DMS79 (cell line): ENCODE measurements around the gene CPM.

Experiments used
- DNase-seq: peaks from one replicate; lab custom pipeline; 2025; lab: John Stamatoyannopoulos, UW

Gene CPM

GRCh38 chr12:68956466-68956865, 23.5 kb upstream of the CPM start:
- DNase-seq, result no peak

DNA sequence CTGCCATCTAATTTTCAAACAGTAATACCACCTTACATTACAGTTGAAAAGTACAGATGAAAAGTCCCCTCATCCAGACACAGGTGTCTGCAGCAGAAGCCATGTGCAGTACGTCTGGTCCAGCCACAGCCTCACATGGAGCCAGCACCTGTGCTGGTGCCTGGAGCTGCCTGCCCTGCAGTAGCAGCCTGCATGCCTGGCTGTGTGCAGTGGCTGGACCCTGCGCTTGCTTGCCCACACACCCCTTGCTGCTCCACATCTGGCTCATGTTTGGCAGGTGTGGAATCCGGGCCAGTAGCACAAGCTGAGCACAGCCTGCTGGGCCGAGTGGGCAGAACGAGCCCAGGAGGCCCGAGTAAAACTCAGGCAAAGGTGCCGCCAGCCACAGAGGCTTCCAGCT, 21.8 kb upstream of the CPM start:
- DNase-seq, result no peak

GRCh38 chr12:68953536-68953935, 20.6 kb upstream of the CPM start:
- no peak for DNase-seq

- DNase-seq, result no peak
These were observed 18.7 kb upstream of the CPM start for GRCh38 chr12:68951652-68952051.

DNA sequence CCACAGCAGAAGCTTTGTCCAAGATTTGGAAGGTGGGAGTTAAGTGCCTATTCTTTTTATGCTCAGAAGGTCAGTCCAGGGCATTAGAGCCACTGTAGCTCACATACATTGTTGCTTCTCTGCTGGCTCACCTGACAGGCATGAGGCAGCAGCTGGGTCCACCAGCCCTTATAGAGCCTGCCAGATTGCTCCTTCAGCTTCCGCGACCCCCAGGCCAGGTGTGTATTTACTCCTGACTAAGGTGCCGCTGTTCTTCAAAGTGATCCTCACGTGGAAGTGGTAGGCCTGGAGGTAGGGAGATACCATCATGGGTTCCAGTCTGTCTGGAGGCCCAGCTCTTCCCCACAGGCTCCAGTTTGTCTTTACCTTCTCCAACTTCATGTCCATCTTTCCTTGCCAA, 17.5 kb upstream of the CPM start:
- DNase-seq, result no peak

DNA sequence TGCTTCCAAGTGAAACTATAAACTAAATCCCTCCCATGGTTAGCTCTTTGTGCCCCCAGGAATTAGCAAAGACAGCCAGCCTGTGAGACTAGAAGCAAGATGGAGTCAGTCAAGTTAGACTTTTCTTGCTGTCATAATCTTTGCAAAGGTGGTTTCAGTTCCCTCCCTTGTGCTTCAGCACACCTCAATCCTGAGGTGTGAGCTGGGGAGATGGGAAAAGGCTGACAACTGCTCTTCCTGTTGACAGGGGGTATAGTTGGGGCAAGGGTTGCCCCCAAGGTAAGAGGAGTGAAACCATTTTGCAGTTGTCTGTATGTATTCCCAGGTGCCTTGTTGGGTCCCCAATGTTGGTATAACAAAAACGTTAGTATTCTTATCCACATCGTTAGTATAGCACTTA, 12.3 kb upstream of the CPM start:
- no peak for DNase-seq

DNA sequence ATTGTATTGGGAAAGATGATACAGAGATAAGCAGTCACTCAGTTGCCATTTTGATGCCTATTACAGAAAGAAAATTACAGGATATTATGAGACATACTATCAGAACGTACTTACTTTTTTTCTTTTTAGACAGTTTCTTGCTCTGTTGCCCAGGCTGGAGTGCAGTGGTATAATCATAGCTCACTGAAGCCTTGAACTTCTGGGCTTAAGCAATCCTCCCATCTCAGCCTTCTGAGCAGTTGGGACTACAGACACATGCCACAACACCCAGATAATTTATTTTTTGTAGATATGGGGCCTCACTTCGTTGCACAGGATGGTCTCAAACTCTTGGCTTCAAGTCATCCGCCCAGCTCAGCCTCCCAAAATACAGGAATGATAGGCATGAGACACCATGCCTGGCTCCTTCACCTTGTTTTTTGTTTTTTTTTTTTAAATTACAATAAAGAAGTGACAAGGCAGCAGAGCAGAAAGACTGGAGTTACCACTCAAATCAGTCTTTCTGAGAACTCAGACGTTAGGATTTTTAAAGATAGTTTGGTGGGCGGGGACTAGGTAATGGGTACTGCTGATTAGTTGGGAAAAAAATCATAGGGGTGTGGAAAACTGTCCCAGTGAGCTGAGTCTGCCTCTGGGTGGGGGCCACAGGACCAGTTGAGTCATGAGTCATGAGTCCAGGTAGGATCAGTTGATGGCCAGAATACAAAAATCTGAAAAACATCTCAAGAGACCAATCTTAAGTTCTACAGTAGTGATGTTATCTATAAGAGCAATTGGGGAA, 11.5 kb upstream of the CPM start:
- no peak for DNase-seq

- no peak for DNase-seq
These were observed 10.9 kb upstream of the CPM start for GRCh38 chr12:68943848-68944247.

GRCh38 chr12:68940731-68941130, 7.8 kb upstream of the CPM start:
- no peak for DNase-seq

DNA sequence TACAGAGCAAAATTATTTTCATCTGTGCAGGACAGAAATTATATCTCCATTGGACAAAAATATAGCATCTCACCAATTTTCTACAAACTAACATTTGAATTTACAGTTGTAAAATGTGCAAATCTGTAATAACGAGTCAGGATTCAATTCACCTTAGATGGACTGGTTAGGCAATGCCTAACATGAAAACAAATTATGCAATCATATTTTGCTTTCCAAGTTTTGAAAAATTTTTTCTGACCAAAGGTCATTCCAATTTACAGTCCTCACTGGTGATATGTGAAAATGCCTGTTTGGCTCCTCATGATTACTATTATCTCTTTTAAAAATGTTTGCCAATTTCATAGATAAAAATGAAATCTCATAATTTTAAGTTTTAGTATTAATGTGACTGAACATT, 6.5 kb upstream of the CPM start:
- no peak for DNase-seq

- DNase-seq, result no peak
These were observed 1.4 kb upstream of the CPM start for GRCh38 chr12:68934392-68934791.

DNA sequence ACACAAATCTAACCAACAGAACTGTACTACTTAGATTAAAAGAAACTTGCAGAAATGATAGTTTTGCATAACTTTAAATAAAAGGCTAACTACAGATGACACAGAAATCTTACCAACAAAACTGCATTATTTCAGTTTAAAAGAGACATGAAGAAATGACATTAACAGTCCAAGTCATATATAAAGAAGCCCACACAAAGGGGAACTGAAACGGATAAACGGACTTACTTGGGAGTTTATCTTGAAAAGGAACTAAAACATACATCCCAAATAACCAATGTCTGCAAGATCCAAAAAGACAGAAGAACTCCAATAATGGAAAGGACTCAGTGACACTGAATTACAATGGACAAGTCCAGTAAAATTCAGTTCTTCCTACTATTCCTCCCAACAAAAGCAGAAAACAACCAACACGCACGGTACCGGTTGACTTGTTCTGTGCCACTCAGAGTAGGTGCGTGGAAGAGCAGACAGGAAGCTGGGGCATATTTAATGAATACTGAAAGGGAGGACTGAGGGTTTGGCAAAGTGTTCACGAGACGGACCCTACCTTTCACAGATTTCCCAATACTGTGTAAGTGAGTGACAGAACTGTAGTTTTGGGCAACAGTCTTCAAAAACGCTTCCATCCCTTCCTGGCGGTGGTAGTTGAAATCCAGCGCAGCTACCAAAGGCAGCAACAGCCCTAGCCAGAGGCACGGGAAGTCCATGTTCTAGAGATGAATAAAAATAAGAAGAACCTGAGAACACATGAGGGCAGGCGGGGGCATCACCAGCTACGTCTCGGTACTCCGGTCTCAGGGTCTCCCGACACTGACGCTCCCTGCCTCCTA, 627 bp downstream of the CPM start:
- DNase-seq, result no peak

DNA sequence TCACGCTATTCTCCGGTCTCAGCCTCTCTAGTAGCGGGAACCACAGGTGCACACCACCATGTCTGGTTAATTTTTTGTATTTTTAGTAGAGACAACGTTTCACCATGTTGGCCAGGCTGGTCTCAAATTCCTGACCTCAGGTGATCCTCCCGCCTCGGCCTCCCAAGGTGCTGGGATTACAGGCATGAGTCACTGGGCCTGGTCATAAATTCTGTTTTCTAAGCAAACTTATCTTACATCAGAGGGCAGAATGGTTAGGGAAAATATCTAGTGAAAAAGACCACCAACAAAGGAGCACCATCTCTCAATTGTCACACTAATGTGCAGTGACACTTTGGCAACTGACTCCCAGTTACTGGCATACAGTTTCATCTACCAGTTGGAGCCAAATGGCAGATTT, 2.8 kb downstream of the CPM start:
- DNase-seq, result no peak

DNA sequence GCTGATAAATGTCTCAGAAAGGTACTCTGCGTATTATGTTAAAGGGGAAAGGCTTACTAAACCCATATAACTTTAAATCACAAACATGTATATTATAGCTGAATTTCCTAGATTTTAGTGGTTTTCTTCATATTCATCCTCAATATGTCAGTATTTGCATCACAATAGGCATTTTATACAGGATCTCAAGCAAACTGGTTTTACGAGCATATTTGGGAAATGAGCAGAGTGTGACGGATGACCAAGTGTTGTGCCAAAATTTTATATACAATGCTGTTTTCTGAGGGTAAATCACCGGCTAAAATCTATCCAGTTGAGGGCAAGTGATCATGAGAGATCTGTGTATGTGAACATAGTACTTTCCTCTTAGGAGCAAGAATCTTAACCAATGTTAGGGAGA, 8.4 kb downstream of the CPM start:
- DNase-seq, result no peak

GRCh38 chr12:68919581-68920239, 13.3 kb downstream of the CPM start:
- no peak for DNase-seq

DNA sequence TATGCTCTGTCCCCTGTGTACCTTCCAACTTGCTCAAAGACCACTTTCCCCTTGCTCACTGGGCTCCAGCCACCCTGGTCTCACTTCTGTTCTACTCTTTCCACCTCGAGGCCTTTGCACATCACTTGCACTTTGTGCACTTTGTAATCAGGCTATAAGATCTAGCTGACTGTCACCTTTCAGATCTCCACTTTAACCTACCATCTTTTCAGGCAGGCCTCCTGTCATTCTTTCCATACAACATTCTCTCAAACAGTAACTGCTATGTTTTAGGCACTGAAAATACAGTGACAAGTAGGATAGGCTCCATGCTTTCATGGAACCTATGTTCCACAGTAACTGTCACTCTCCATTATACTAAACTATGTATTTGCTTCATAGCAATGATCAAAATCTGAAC, 14.0 kb downstream of the CPM start:
- DNase-seq, result no peak

DNA sequence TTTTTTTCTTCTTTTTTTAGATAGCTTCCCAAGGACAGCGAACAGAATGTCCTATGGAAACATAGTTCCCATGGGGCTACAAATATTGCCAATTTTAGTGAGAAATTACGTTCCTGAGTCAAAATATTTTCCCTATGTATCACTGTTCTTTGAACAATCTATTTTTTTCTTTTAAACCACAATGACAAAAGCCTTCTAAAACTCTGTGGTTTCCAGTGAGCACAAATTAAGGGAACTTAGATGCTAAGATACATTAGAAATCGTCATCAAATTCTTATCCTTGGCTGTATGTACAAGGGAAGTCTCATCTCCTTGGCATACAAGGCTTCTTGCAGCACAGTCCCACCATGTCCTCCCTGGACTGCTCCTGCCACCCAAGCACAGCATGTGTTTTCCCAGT, 17.9 kb downstream of the CPM start:
- DNase-seq, result no peak

- no peak for DNase-seq
These were observed 19.3 kb downstream of the CPM start for GRCh38 chr12:68913682-68914081.

GRCh38 chr12:68912916-68913315, 20.1 kb downstream of the CPM start:
- DNase-seq, result no peak

- DNase-seq, result no peak
These were observed 21.7 kb downstream of the CPM start for GRCh38 chr12:68911197-68911718.

DNA sequence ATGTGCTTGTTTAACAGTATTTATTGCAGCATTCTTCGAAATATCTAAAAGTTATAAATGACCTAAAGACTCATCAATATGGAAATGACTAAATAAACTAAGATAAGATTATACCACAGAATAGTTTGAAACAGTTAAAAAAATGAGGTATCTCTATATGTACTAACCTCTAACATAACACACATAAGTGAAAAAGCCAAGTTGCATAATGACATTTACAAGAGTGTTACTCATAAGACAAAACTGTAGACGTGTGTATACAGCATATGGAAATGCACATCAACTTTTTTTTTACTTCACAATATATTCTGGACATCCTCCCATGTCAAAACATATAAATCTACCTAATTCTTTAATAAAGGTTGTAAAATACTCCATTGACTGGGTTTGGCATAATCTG, 22.8 kb downstream of the CPM start:
- no peak for DNase-seq

DNA sequence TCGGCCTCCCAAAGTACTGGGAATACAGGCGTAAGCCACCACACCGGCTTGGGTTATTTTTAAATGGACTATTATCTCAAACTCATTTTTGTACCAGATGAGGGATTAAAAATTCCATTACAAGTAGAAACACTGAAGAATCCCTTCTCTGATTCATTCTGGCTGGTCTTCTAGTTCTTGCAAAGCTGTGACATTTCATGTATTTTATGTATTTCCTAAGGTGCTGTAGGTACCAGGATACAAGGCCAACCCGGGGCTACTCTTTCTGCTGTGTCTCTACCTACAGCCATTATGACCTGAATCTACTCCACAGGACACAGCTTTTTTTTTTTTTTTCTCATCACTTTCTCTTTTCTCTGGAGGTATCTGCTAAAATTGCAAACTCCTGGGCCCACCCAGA, 24.9 kb downstream of the CPM start:
- no peak for DNase-seq

- DNase-seq, result no peak
These were observed 27.2 kb downstream of the CPM start for GRCh38 chr12:68905733-68906132.
